ENCODE results near the gene ZNF737. TPM values are rescaled to one million over a fixed set of nuclear protein-coding genes. Genes with fewer than 3 reads are reported as not detected.

ZNF737 gene
- total and polyA plus RNA-seq, 12 donors, result 2.0 to 72.3 (median 31.3) TPM

- peak in 2 of 7 donors; percentile 2 to 58 for DNase-seq
- H3K36me3 ChIP-seq (replicated peaks in 1 of 2), result no peaks in the 10 kb centered on the region
- no peak overlapping the region for H3K27ac ChIP-seq
- H3K9me3 ChIP-seq (replicated peaks in 1 of 3), result no peaks in the 10 kb centered on the region
- H3K4me1 ChIP-seq (replicated peaks in 1 of 2), result no peaks in the 10 kb centered on the region
- intact Hi-C loops (cut with DNase I), result no loop called here
- H3K4me3 ChIP-seq, result no peak overlapping the region
- TF ChIP-seq POLR2A (IDR thresholded peaks at IDR 0.05), result no peak
- TF ChIP-seq, protein P1, sequence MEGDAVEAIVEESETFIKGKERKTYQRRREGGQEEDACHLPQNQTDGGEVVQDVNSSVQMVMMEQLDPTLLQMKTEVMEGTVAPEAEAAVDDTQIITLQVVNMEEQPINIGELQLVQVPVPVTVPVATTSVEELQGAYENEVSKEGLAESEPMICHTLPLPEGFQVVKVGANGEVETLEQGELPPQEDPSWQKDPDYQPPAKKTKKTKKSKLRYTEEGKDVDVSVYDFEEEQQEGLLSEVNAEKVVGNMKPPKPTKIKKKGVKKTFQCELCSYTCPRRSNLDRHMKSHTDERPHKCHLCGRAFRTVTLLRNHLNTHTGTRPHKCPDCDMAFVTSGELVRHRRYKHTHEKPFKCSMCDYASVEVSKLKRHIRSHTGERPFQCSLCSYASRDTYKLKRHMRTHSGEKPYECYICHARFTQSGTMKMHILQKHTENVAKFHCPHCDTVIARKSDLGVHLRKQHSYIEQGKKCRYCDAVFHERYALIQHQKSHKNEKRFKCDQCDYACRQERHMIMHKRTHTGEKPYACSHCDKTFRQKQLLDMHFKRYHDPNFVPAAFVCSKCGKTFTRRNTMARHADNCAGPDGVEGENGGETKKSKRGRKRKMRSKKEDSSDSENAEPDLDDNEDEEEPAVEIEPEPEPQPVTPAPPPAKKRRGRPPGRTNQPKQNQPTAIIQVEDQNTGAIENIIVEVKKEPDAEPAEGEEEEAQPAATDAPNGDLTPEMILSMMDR (IDR thresholded peaks at IDR 0.05), result peak in 1 of 6 experiments; percentile 11
- no peaks in the 10 kb centered on the region for H3K27me3 ChIP-seq
- WGBS, 4 donors, result 66 to 83% (median 79%) methylated on average over 5 of the region's 5 CpGs
Measured at GRCh38 chr19:20513189-20513904, 52.2 kb downstream of the ZNF737 start.

DNA sequence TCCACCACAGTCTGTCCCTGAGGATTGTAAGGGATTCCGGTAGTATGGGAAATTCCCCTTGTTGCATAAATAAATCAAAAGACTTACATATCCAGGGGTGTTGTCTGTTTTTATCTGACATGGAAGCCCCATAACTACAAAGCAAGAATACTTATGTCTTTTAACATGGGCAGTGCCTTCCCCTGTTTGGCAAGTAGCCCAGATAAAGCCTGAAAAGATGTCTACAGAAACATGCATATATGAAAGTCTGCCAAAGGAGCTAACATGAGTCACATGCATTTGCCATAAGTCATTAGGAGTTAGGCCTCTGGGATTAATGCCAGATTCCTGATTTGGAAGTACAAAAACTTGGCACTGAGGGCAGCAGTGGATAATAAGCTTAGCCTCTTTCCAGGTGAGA lies 62.1 kb downstream of the ZNF737 start:
- DNase-seq, result peak; percentile 43 to 67 (median 57)
- Histone ChIP-seq H3K9me3 (replicated peaks in 1 of 3) (no peaks in the 10 kb centered on the region), H3K36me3 (replicated peaks in 1 of 2) (no peaks in the 10 kb centered on the region), H3K4me1 (replicated peaks in 1 of 2) (no peaks in the 10 kb centered on the region), H3K27me3 (no peaks in the 10 kb centered on the region), H3K4me3 (no peak overlapping the region), H3K27ac (no peak overlapping the region)
- TF ChIP-seq POLR2A (IDR thresholded peaks at IDR 0.05), result no peak
- TF ChIP-seq, protein P1 (IDR thresholded peaks at IDR 0.05), result no peak
- WGBS, 4 donors, result 15 to 42% (median 35%) methylated on average over 1 of the region's 1 CpG
- intact Hi-C loops (cut with DNase I), result no loop called here

Other genes with a start within 250 kb of the ZNF737 start
- 10 to 100 TPM; 11.1 to 28.8 (median 18.5) TPM for gene ZNF626, start 95.8 kb upstream of the ZNF737 start, total RNA-seq
- gene ZNF626, start 95.8 kb upstream of the ZNF737 start, polyA plus RNA-seq, result 10 to 100 TPM in 1 of 3 donors, 1 to 10 TPM in 2; 2.7 to 16.7 (median 4.8) TPM
- gene ZNF66, start 210.5 kb upstream of the ZNF737 start, total RNA-seq, result 10 to 100 TPM in 3 of 9 donors, 1 to 10 TPM in 6; 1.4 to 16.1 (median 4.7) TPM
- 1 to 10 TPM in 2 of 3 donors, under 1 TPM in 1; 0.67 to 3.1 (median 1.4) TPM for gene ZNF66, start 210.5 kb upstream of the ZNF737 start, polyA plus RNA-seq